AG04450 (cell line): ENCODE measurements around the gene RFC5. TPM values are rescaled to one million over a fixed set of nuclear protein-coding genes. Genes with fewer than 3 reads are reported as not detected.

Experiments used
- CTCF ChIA-PET: fragments of 300-600, 350-600 bp; formaldehyde crosslinking; extraction: SDS; loops from one replicate; lab custom pipeline; 2022; ENCODE audit warnings: antibody characterized with exemption, inconsistent platforms; lab: Charles Lee
- POLR2A ChIA-PET: fragments of 350-600 bp; formaldehyde crosslinking; extraction: SDS; loops from one replicate; lab custom pipeline; 2021; ENCODE audit warnings: antibody characterized with exemption, inconsistent platforms; lab: Yijun Ruan, JAX
- DNase-seq: peaks from one replicate; pipeline ENCODE4 v3.0.0-alpha.2; 2011; ENCODE audit warnings: low read depth, low spot score
- H3K27ac ChIP-seq: one replicate; pipeline ENCODE4 v1.5.1; 2012; ENCODE audit warnings: low read depth, low read length, control low read depth
- H3K27me3 ChIP-seq: one replicate; pipeline ENCODE4 v1.6.0; 2012; ENCODE audit warnings: low read length; ENCODE audit not compliant: control insufficient read depth, insufficient read depth
- H3K4me3 ChIP-seq: 2 replicates; pipeline ENCODE4 v1.5.1; 2011; ENCODE audit warnings: mild to moderate bottlenecking, low read depth, low read length, control low read depth
- H3K9me3 ChIP-seq: 2 replicates; pipeline ENCODE4 v1.5.1; 2012; ENCODE audit warnings: low read length; ENCODE audit not compliant: control insufficient read depth, insufficient read depth
- polyA plus RNA-seq: library from polyadenylated mRNA; depleted of rRNA; stranded (reverse); fragments of >200 nt; gene quantifications from 2 replicates; pipeline ENCODE4 v1.2.3, GENCODE V29; 2011
- TF ChIP-seq, protein P1 (sequence below): IDR thresholded peaks from 2 replicates; pipeline ENCODE4 v1.5.1; 2011; ENCODE audit warnings: low read depth, low read length, control low read depth, inconsistent platforms

Gene RFC5
- polyA plus RNA-seq, 1 experiment: 10.4 TPM

DNA sequence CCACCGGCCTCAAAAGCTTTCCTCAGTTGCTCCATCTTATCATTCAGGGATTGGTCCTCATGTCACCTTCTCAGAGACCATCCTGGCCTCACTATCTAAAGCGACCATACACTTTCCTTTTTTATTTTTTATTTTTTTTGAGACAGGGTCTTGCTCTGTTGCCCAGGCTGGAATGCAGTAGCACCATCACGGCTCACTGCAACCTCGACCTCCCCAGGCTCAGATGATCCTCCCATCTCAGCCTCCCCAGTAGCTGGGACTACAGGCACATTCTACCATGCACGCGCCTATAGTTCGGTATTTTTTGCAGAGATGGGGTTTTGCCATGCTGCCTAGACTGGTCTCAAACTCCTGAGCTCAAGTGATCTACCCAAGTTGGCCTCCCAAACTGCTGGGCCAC is 41.7 kb downstream of the RFC5 start:
- DNase-seq: no peak
- H3K27me3 ChIP-seq: no peaks in the 10 kb centered on the region
- H3K4me3 ChIP-seq: no peak overlapping the region
- TF ChIP-seq, protein P1, sequence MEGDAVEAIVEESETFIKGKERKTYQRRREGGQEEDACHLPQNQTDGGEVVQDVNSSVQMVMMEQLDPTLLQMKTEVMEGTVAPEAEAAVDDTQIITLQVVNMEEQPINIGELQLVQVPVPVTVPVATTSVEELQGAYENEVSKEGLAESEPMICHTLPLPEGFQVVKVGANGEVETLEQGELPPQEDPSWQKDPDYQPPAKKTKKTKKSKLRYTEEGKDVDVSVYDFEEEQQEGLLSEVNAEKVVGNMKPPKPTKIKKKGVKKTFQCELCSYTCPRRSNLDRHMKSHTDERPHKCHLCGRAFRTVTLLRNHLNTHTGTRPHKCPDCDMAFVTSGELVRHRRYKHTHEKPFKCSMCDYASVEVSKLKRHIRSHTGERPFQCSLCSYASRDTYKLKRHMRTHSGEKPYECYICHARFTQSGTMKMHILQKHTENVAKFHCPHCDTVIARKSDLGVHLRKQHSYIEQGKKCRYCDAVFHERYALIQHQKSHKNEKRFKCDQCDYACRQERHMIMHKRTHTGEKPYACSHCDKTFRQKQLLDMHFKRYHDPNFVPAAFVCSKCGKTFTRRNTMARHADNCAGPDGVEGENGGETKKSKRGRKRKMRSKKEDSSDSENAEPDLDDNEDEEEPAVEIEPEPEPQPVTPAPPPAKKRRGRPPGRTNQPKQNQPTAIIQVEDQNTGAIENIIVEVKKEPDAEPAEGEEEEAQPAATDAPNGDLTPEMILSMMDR: no peak
- H3K27ac ChIP-seq: no peak overlapping the region
- POLR2A ChIA-PET: no interaction called here
- CTCF ChIA-PET: interaction anchor here (2.4 kb wide), 1 partner anchor 23 kb away, joined by 15 read pairs; no protein-coding TSS in a partner anchor
- no peaks in the 10 kb centered on the region for H3K9me3 ChIP-seq

DNA sequence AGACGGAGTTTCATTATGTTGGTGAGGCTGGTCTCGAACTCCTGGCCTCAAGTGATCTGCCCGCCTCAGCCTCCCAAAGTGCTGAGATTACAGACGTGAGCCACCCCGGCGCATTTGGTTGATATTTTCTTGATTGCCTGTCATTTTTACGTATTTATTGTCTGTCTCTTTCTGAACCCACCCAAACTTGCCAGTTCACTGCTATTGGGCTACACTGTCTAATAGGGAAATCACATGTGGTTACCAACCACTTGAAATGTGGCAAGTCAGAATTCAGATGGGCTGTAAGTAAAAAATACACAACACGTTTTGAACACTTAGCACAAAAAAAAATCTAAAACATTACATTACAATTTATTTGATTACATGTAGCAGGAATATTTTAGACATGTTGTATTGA is 42.4 kb downstream of the RFC5 start:
- no peaks in the 10 kb centered on the region for H3K9me3 ChIP-seq
- H3K27ac ChIP-seq: no peak overlapping the region
- POLR2A ChIA-PET: interaction anchor here (0.6 kb wide), 1 partner anchor 72 kb away, joined by 5 read pairs; no protein-coding TSS in a partner anchor
- no peak overlapping the region for H3K4me3 ChIP-seq
- no peak for DNase-seq
- TF ChIP-seq, protein P1: no peak
- H3K27me3 ChIP-seq: no peaks in the 10 kb centered on the region
- CTCF ChIA-PET: interaction anchor here (0.9 to 1.0 kb wide), 2 partner anchors 62 to 317 kb away, joined by 3 to 5 read pairs; no protein-coding TSS in a partner anchor

DNA sequence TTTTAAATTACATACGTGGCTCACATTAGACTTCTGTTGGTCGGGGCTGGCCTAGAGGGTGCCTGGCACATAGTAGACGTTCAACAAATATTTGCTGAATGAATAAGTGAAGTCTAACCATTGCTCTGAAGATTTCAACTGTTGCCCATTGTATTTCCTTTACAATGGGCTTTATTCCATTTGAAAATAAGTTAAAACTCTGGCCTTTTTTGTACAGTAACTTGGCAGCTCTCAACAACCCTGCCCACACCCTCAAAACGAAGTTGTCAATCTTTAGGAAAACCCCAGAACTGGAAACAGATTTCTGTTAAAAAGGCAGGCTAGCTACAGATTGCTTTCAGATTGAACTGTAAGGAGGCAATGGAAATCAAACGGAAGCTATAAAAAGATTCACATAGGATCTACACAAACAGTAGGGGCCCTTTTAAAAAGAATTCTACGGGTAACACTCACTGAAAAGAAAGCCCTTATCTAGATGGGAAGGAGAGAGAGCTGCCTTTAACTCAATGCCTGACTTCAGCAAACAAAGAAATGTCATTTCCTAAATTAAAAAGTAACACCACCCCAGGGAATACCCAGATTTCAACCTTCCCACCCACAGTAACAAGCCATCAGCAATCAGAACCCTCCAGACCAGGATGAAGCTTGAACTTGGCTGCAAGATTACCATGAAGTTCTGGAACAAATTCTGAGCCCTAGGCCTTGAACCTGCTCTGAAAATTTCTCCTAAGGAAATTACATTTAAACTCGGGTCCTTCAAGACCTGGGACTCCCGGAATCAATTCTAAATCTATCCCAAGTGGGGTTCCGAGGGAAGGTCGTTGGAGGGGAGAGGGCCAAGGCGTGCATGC is 43.1 kb downstream of the RFC5 start:
- CTCF ChIA-PET: interaction anchor here (0.7 to 1.0 kb wide), 3 partner anchors 26 to 316 kb away, joined by 3 to 5 read pairs (median 4); no protein-coding TSS in a partner anchor
- Histone ChIP-seq H3K9me3 (no peaks in the 10 kb centered on the region), H3K27ac (peak overlapping the region; percentile 93), H3K27me3 (no peaks in the 10 kb centered on the region), H3K4me3 (peak overlapping the region; percentile 69)
- DNase-seq: no peak
- TF ChIP-seq, protein P1: no peak
- POLR2A ChIA-PET: interaction anchor here (0.6 kb wide), 1 partner anchor 73 kb away, joined by 5 read pairs; no protein-coding TSS in a partner anchor

DNA sequence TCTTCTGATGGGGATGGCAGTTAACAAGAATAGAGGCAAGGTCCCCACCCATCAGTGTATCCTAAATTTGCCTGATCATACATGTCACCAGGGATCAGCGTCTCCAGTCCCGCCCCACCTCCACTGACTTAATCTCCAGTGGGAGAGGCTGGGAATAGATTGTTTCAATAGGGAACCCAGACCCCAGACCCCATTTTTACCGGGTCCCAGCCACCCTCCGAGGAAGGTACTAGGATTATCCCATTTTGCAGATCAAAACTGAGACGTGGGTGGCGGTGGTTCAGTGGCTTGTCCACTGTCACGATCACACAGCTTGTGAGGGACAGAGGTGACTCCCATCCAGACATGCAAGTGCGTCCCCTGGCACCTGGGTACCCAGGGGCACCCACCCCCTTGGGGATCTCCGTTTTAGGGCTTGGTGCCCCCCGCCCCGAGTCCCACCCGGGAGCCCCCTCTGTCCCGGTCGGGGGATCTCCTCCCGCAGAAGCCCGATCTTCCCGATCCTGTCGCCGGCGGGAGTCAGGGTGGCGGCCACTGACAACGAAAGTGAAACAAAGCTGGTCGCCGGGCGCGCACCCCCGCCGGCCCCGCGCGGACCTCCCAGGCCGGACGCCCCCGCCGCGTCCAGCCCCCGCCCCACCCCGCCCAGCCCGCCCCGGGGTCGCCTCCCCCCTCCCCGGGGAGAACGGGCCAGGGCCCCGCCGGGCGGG is 44.0 kb downstream of the RFC5 start:
- H3K4me3 ChIP-seq: peak overlapping the region; percentile 69
- peak overlapping the region; percentile 93 for H3K27ac ChIP-seq
- CTCF ChIA-PET: interaction anchor here (0.7 kb wide), 1 partner anchor 27 kb away, joined by 4 read pairs; no protein-coding TSS in a partner anchor
- no peak for DNase-seq
- POLR2A ChIA-PET: interaction anchor here (0.6 to 1.2 kb wide), 5 partner anchors 9 to 75 kb away, joined by 3 to 6 read pairs (median 5); partner anchors contain the start of gene PEBP1
- TF ChIP-seq, protein P1: no peak
- H3K27me3 ChIP-seq: no peaks in the 10 kb centered on the region
- H3K9me3 ChIP-seq: no peaks in the 10 kb centered on the region
